HEK293 (cell line): ENCODE results near the gene OCLN.

Source experiments
- BCL6B ChIP-seq: fragments of 450-650 bp; formaldehyde crosslinking; IDR thresholded peaks from 2 replicates; pipeline ENCODE4 v1.5.1; 2017; ENCODE audit warnings: missing biosample characterization, missing genetic modification characterization
- EGR2 ChIP-seq: fragments of 450-650 bp; formaldehyde crosslinking; IDR thresholded peaks from 2 replicates; pipeline ENCODE4 v1.5.1; 2016; ENCODE audit warnings: low read depth, missing biosample characterization, missing genetic modification characterization
- HOXC10 ChIP-seq: sonication (generic); formaldehyde crosslinking; IDR thresholded peaks from 2 replicates; pipeline ENCODE4 v1.8.1; 2023; ENCODE audit warnings: mild to moderate bottlenecking, missing genetic modification reagents
- KLF16 ChIP-seq: fragments of 450-650 bp; formaldehyde crosslinking; IDR thresholded peaks from 2 replicates; pipeline ENCODE4 v1.5.1; 2017; ENCODE audit warnings: missing biosample characterization, missing genetic modification characterization
- KLF8 ChIP-seq: fragments of 450-650 bp; formaldehyde crosslinking; IDR thresholded peaks from 2 replicates; pipeline ENCODE4 v1.5.1; 2016; ENCODE audit warnings: missing biosample characterization, missing genetic modification characterization
- OSR2 ChIP-seq: fragments of 450-650 bp; formaldehyde crosslinking; IDR thresholded peaks from 2 replicates; pipeline ENCODE4 v1.5.1; 2016; ENCODE audit warnings: missing biosample characterization, missing genetic modification characterization
- ZBTB17 ChIP-seq: fragments of 450-650 bp; formaldehyde crosslinking; IDR thresholded peaks from 2 replicates; pipeline ENCODE4 v1.5.1; 2016; ENCODE audit warnings: missing biosample characterization, missing genetic modification characterization
- ZBTB20 ChIP-seq: fragments of 450-650 bp; formaldehyde crosslinking; IDR thresholded peaks from 2 replicates; pipeline ENCODE4 v1.5.1; 2016; ENCODE audit warnings: missing biosample characterization, missing genetic modification characterization
- ZFHX2 ChIP-seq: fragments of 450-650 bp; formaldehyde crosslinking; conservative IDR thresholded peaks from 2 replicates; pipeline ENCODE4 v1.5.1; 2016; ENCODE audit warnings: missing biosample characterization, missing genetic modification characterization
- ZNF133 ChIP-seq: fragments of 450-650 bp; formaldehyde crosslinking; IDR thresholded peaks from 2 replicates; pipeline ENCODE4 v1.5.1; 2016; ENCODE audit warnings: missing biosample characterization, missing genetic modification characterization
- ZNF155 ChIP-seq: fragments of 450-650 bp; formaldehyde crosslinking; IDR thresholded peaks from 2 replicates; pipeline ENCODE4 v1.5.1; 2016; ENCODE audit warnings: missing biosample characterization, missing genetic modification characterization
- ZNF157 ChIP-seq: fragments of 450-650 bp; formaldehyde crosslinking; IDR thresholded peaks from 2 replicates; pipeline ENCODE4 v1.5.1; 2016; ENCODE audit warnings: missing biosample characterization, missing genetic modification characterization
- ZNF16 ChIP-seq: fragments of 450-650 bp; formaldehyde crosslinking; IDR thresholded peaks from 2 replicates; pipeline ENCODE4 v1.5.1; 2016; ENCODE audit warnings: low read depth, missing biosample characterization, missing genetic modification characterization
- ZNF19 ChIP-seq: fragments of 450-650 bp; formaldehyde crosslinking; IDR thresholded peaks from 2 replicates; pipeline ENCODE4; 2016; ENCODE audit warnings: missing biosample characterization, missing genetic modification characterization, low read depth
- ZNF214 ChIP-seq: fragments of 450-650 bp; formaldehyde crosslinking; IDR thresholded peaks from 2 replicates; pipeline ENCODE4 v1.5.1; 2017; ENCODE audit warnings: missing biosample characterization, mild to moderate bottlenecking, missing genetic modification characterization, borderline replicate concordance
- ZNF223 ChIP-seq: fragments of 450-650 bp; formaldehyde crosslinking; IDR thresholded peaks from 2 replicates; pipeline ENCODE4 v1.5.1; 2016; ENCODE audit warnings: missing biosample characterization, missing genetic modification characterization
- ZNF23 ChIP-seq: fragments of 450-650 bp; formaldehyde crosslinking; IDR thresholded peaks from 2 replicates; pipeline ENCODE4 v1.5.1; 2016; ENCODE audit warnings: missing biosample characterization, missing genetic modification characterization, borderline replicate concordance
- ZNF324 ChIP-seq: fragments of 450-650 bp; formaldehyde crosslinking; IDR thresholded peaks from 2 replicates; pipeline ENCODE4 v1.5.1; 2016; ENCODE audit warnings: missing biosample characterization, missing genetic modification characterization
- ZNF350 ChIP-seq: fragments of 450-650 bp; formaldehyde crosslinking; IDR thresholded peaks from 2 replicates; pipeline ENCODE4 v1.5.0; 2017; ENCODE audit warnings: missing biosample characterization, mild to moderate bottlenecking, missing genetic modification characterization
- ZNF391 ChIP-seq: fragments of 450-650 bp; formaldehyde crosslinking; IDR thresholded peaks from 2 replicates; pipeline ENCODE4 v1.5.1; 2016; ENCODE audit warnings: low read depth, missing biosample characterization, missing genetic modification characterization, borderline replicate concordance
- ZNF394 ChIP-seq: fragments of 450-650 bp; formaldehyde crosslinking; IDR thresholded peaks from 2 replicates; pipeline ENCODE4 v1.5.1; 2016; ENCODE audit warnings: missing biosample characterization, missing genetic modification characterization, mild to moderate bottlenecking, moderate library complexity, borderline replicate concordance
- ZNF404 ChIP-seq: fragments of 450-650 bp; formaldehyde crosslinking; IDR thresholded peaks from 2 replicates; pipeline ENCODE4 v1.5.1; 2017; ENCODE audit warnings: missing biosample characterization, missing genetic modification characterization
- ZNF416 ChIP-seq: fragments of 450-650 bp; formaldehyde crosslinking; IDR thresholded peaks from 2 replicates; pipeline ENCODE4 v1.5.1; 2016; ENCODE audit warnings: missing biosample characterization, missing genetic modification characterization
- ZNF433 ChIP-seq: fragments of 450-650 bp; formaldehyde crosslinking; IDR thresholded peaks from 2 replicates; pipeline ENCODE4 v1.5.1; 2016; ENCODE audit warnings: missing biosample characterization, missing genetic modification characterization, low read depth
- ZNF473 ChIP-seq: fragments of 450-650 bp; formaldehyde crosslinking; IDR thresholded peaks from 2 replicates; pipeline ENCODE4 v1.5.1; 2017; ENCODE audit warnings: missing biosample characterization, missing genetic modification characterization
- ZNF513 ChIP-seq: fragments of 450-650 bp; IDR thresholded peaks from 2 replicates; pipeline ENCODE4 v1.5.1; 2018; ENCODE audit warnings: missing biosample characterization, missing genetic modification characterization
- ZNF514 ChIP-seq: fragments of 450-650 bp; formaldehyde crosslinking; IDR thresholded peaks from 2 replicates; pipeline ENCODE4 v1.5.1; 2016; ENCODE audit warnings: missing biosample characterization, missing genetic modification characterization
- ZNF549 ChIP-seq: fragments of 450-650 bp; IDR thresholded peaks from 2 replicates; pipeline ENCODE4 v1.5.1; 2018; ENCODE audit warnings: missing biosample characterization, missing genetic modification characterization, mild to moderate bottlenecking, inconsistent platforms, moderate library complexity
- ZNF555 ChIP-seq: fragments of 450-650 bp; formaldehyde crosslinking; conservative IDR thresholded peaks from 2 replicates; pipeline ENCODE4 v1.5.1; 2017; ENCODE audit warnings: missing biosample characterization, mild to moderate bottlenecking, missing genetic modification characterization, inconsistent platforms
- ZNF580 ChIP-seq: fragments of 450-650 bp; formaldehyde crosslinking; IDR thresholded peaks from 2 replicates; pipeline ENCODE4 v1.5.1; 2016; ENCODE audit warnings: missing biosample characterization, missing genetic modification characterization
- ZNF596 ChIP-seq: fragments of 450-650 bp; IDR thresholded peaks from 2 replicates; pipeline ENCODE4 v1.5.0; 2018; ENCODE audit warnings: missing biosample characterization, mild to moderate bottlenecking, missing genetic modification characterization, moderate library complexity
- ZNF654 ChIP-seq: fragments of 450-650 bp; formaldehyde crosslinking; IDR thresholded peaks from 2 replicates; pipeline ENCODE4 v1.5.1; 2016; ENCODE audit warnings: low read depth, missing biosample characterization, missing genetic modification characterization
- ZNF791 ChIP-seq: fragments of 450-650 bp; formaldehyde crosslinking; IDR thresholded peaks from 2 replicates; pipeline ENCODE4 v1.5.1; 2016; ENCODE audit warnings: missing biosample characterization, missing genetic modification characterization
- ZSCAN16 ChIP-seq: fragments of 450-650 bp; formaldehyde crosslinking; IDR thresholded peaks from 2 replicates; pipeline ENCODE4 v1.5.1; 2016; ENCODE audit warnings: missing biosample characterization, missing genetic modification characterization
- TF ChIP-seq, protein P1 (sequence below): fragments of 450-650 bp; formaldehyde crosslinking; IDR thresholded peaks from 2 replicates; pipeline ENCODE4 v1.5.1; 2016; ENCODE audit warnings: missing biosample characterization, missing genetic modification characterization
- TF ChIP-seq, protein P2 (sequence below): fragments of 450-650 bp; IDR thresholded peaks from 2 replicates; pipeline ENCODE4 v1.5.1; 2018; ENCODE audit warnings: missing biosample characterization, mild to moderate bottlenecking, missing genetic modification characterization

The OCLN gene

GRCh38 chr5:69492923-69493395 is 369 bp downstream of the OCLN start (continued):
- TF ChIP-seq ZNF514 (tag by site-specific recombination) (no peak), ZNF324 (tag by site-specific recombination) (no peak; the same call in 1 of the 2 replicates), KLF16 (tag by site-specific recombination) (no peak), BCL6B (tag by site-specific recombination) (no peak), ZNF157 (tag by site-specific recombination) (no peak), ZBTB17 (tag by site-specific recombination) (no peak), HOXC10 (CRISPR knock-in tag) (0 out of 2 replicates have a peak, but pooled peaks have one; percentile 37), ZNF513 (tag by site-specific recombination) (no peak), ZNF416 (tag by site-specific recombination) (no peak), ZNF16 (tag by site-specific recombination) (peak; percentile 48; the same call in 1 of the 2 replicates), KLF8 (tag by site-specific recombination) (no peak), ZNF580 (tag by site-specific recombination) (no peak), ZNF555 (tag by site-specific recombination) (no peak), ZNF19 (no peak), ZBTB20 (tag by site-specific recombination) (no peak), ZNF433 (no peak), ZNF223 (tag by site-specific recombination) (no peak), ZNF791 (no peak), ZNF654 (tag by site-specific recombination) (no peak), ZNF596 (tag by site-specific recombination) (no peak), OSR2 (no peak), ZNF394 (tag by site-specific recombination) (no peak), ZNF214 (tag by site-specific recombination) (no peak), ZNF155 (tag by site-specific recombination) (no peak), ZNF549 (tag by site-specific recombination) (no peak), ZNF133 (tag by site-specific recombination) (no peak), ZFHX2 (tag by site-specific recombination) (no peak), EGR2 (tag by site-specific recombination) (no peak), ZNF350 (tag by site-specific recombination) (no peak), ZNF404 (tag by site-specific recombination) (no peak), ZSCAN16 (tag by site-specific recombination) (no peak), ZNF391 (tag by site-specific recombination) (no peak), ZNF473 (tag by site-specific recombination) (no peak), ZNF23 (tag by site-specific recombination) (no peak)
- TF ChIP-seq, protein P1, sequence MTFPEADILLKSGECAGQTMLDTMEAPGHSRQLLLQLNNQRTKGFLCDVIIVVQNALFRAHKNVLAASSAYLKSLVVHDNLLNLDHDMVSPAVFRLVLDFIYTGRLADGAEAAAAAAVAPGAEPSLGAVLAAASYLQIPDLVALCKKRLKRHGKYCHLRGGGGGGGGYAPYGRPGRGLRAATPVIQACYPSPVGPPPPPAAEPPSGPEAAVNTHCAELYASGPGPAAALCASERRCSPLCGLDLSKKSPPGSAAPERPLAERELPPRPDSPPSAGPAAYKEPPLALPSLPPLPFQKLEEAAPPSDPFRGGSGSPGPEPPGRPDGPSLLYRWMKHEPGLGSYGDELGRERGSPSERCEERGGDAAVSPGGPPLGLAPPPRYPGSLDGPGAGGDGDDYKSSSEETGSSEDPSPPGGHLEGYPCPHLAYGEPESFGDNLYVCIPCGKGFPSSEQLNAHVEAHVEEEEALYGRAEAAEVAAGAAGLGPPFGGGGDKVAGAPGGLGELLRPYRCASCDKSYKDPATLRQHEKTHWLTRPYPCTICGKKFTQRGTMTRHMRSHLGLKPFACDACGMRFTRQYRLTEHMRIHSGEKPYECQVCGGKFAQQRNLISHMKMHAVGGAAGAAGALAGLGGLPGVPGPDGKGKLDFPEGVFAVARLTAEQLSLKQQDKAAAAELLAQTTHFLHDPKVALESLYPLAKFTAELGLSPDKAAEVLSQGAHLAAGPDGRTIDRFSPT = no peak; the same call in 1 of the 2 replicates
- TF ChIP-seq, protein P2, sequence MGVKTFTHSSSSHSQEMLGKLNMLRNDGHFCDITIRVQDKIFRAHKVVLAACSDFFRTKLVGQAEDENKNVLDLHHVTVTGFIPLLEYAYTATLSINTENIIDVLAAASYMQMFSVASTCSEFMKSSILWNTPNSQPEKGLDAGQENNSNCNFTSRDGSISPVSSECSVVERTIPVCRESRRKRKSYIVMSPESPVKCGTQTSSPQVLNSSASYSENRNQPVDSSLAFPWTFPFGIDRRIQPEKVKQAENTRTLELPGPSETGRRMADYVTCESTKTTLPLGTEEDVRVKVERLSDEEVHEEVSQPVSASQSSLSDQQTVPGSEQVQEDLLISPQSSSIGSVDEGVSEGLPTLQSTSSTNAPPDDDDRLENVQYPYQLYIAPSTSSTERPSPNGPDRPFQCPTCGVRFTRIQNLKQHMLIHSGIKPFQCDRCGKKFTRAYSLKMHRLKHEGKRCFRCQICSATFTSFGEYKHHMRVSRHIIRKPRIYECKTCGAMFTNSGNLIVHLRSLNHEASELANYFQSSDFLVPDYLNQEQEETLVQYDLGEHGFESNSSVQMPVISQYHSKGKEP = no peak
